ENCODE results near the gene SLIT1. TPM values are rescaled to one million over a fixed set of nuclear protein-coding genes. Genes with fewer than 3 reads are reported as not detected.

SLIT1 gene
- total RNA-seq, 1 donor from 2014 or later = 55.7 TPM

- no peaks in the 10 kb centered on the region for H3K36me3 Mint-ChIP-seq
- H3K4me1 Mint-ChIP-seq (ENCODE audit: unreplicated experiment) = peaks cover 24% of the 10 kb centered on the region
- no peak overlapping the region for H3K27ac Mint-ChIP-seq
- DNase-seq (ENCODE audit: extremely low spot score, unreplicated experiment) = no peak
- no peak overlapping the region for H3K4me3 Mint-ChIP-seq
- TF ChIP-seq CTCF (conservative IDR thresholded peaks at IDR 0.05) = no peak
- no peaks in the 10 kb centered on the region for H3K9me3 Mint-ChIP-seq
- no peaks in the 10 kb centered on the region for H3K27me3 Mint-ChIP-seq
Measured at GRCh38 chr10:97154162-97154561, 31.6 kb downstream of the SLIT1 start.

GRCh38 chr10:97153270-97153850 is 32.4 kb downstream of the SLIT1 start:
- H3K27me3 Mint-ChIP-seq = no peaks in the 10 kb centered on the region

GRCh38 chr10:97151307-97151914 is 34.3 kb downstream of the SLIT1 start:
- H3K4me3 Mint-ChIP-seq = no peak overlapping the region
- TF ChIP-seq CTCF (conservative IDR thresholded peaks at IDR 0.05) = no peak
- H3K36me3 Mint-ChIP-seq = no peaks in the 10 kb centered on the region
- peaks cover 4% of the 10 kb centered on the region for H3K27me3 Mint-ChIP-seq
- H3K9me3 Mint-ChIP-seq = no peaks in the 10 kb centered on the region
- no peak for DNase-seq (ENCODE audit: extremely low spot score, unreplicated experiment)
- peaks cover 29% of the 10 kb centered on the region for H3K4me1 Mint-ChIP-seq (ENCODE audit: unreplicated experiment)
- no peak overlapping the region for H3K27ac Mint-ChIP-seq

More at GRCh38 chr10:97153270-97153850, 32.4 kb downstream of the SLIT1 start:
- TF ChIP-seq CTCF (conservative IDR thresholded peaks at IDR 0.05) = no peak
- H3K4me1 Mint-ChIP-seq (ENCODE audit: unreplicated experiment) = peaks cover 29% of the 10 kb centered on the region
- no peak for DNase-seq (ENCODE audit: extremely low spot score, unreplicated experiment)
- H3K9me3 Mint-ChIP-seq = no peaks in the 10 kb centered on the region
- H3K27ac Mint-ChIP-seq = no peak overlapping the region
- no peaks in the 10 kb centered on the region for H3K36me3 Mint-ChIP-seq
- no peak overlapping the region for H3K4me3 Mint-ChIP-seq

GRCh38 chr10:97150616-97151015 is 35.1 kb downstream of the SLIT1 start:
- Mint-ChIP-seq H3K27me3 (peaks cover 4% of the 10 kb centered on the region), H3K4me3 (peak overlapping the region; percentile 52)

GRCh38 chr10:97150013-97150595 is 35.7 kb downstream of the SLIT1 start:
- H3K9me3 Mint-ChIP-seq = no peaks in the 10 kb centered on the region
- peaks cover 29% of the 10 kb centered on the region for H3K4me1 Mint-ChIP-seq (ENCODE audit: unreplicated experiment)
- H3K36me3 Mint-ChIP-seq = no peaks in the 10 kb centered on the region
- peak overlapping the region; percentile 52 for H3K4me3 Mint-ChIP-seq
- H3K27ac Mint-ChIP-seq = peak overlapping the region; percentile 35
- DNase-seq (ENCODE audit: extremely low spot score, unreplicated experiment) = no peak
- no peak for TF ChIP-seq CTCF (conservative IDR thresholded peaks at IDR 0.05)
- peaks cover 4% of the 10 kb centered on the region for H3K27me3 Mint-ChIP-seq

More at GRCh38 chr10:97150616-97151015, 35.1 kb downstream of the SLIT1 start:
- Mint-ChIP-seq H3K4me1 (ENCODE audit: unreplicated experiment) (peaks cover 29% of the 10 kb centered on the region), H3K9me3 (no peaks in the 10 kb centered on the region), H3K36me3 (no peaks in the 10 kb centered on the region), H3K27ac (peak overlapping the region; percentile 35)
- DNase-seq (ENCODE audit: extremely low spot score, unreplicated experiment) = no peak
- no peak for TF ChIP-seq CTCF (conservative IDR thresholded peaks at IDR 0.05)
